K562 (cell line): Measurements from ENCODE around the gene FTL. TPM values are rescaled to one million over a fixed set of nuclear protein-coding genes. Genes with fewer than 3 reads are reported as not detected.

ENCODE experiments used
- ATAC-seq: fragments of 200-7000 bp; cut with Tn5 transposase; 3 replicates; pipeline ENCODE4 v1.9.1; 2020; ENCODE audit warnings: moderate library complexity
- BruUV-seq: library from RNA; stranded (reverse); fragments of 400-500 nt; replicated peaks from 2 replicates; lab custom pipeline; 2021; lab: Mats Ljungman, UMichigan
- CTCF ChIA-PET: fragments of 300-600 bp; formaldehyde crosslinking; extraction: SDS; loops from one replicate; lab custom pipeline; 2021; ENCODE audit warnings: low intra/inter-chr PET ratio; lab: Yijun Ruan, JAX
- POLR2A ChIA-PET: fragments of 300-600, 350-650 bp; sonication (Branson Sonifier 250); formaldehyde crosslinking; extraction: SDS; loops from one replicate; lab custom pipeline; 2021; ENCODE audit warnings: antibody characterized with exemption, inconsistent platforms; lab: Yijun Ruan, JAX
- DNase-seq, 4 experiments: peaks; one replicate each; pipeline versions ENCODE4 v3.0.0 to v3.0.0-alpha.2; 2011 to 2018; ENCODE audit warnings: low spot score in 3 of 4, mixed read lengths in 3 of 4; ENCODE audit errors: extremely low read depth in 1 of 4
- FAIRE-seq: peaks from 2 replicates; lab custom pipeline; 2011; peaks lifted over from hg19 to GRCh38; lab: Jason Lieb, UNC
- H2AFZ ChIP-seq: 2 replicates; pipeline ENCODE4 v1.6.0; 2011; ENCODE audit warnings: low read depth, low read length, control low read depth, inconsistent platforms
- H3K27ac ChIP-seq: fragments of 200-600 bp; 3 replicates; pipeline ENCODE4 v1.8.0; 2011; ENCODE audit warnings: low read depth, mild to moderate bottlenecking, control low read depth, inconsistent platforms, low read length, moderate library complexity, mixed read lengths; ENCODE audit errors: extremely low read depth
- H3K27me3 ChIP-seq, 2 experiments: fragments of 300-600 bp in 1 of 2; 2 replicates in 1 of 2; 3 replicates in 1 of 2; pipeline versions ENCODE4 v1.6.0 to v1.8.0; 2011; ENCODE audit warnings: inconsistent platforms in 2 of 2, low read length in 2 of 2, mild to moderate bottlenecking in 1 of 2, mixed read lengths in 1 of 2, moderate library complexity in 1 of 2; ENCODE audit not compliant: control insufficient read depth in 2 of 2, insufficient read depth in 2 of 2
- H3K36me3 ChIP-seq: fragments of 300-600 bp; 3 replicates; pipeline ENCODE4 v1.8.0; 2011; ENCODE audit warnings: mild to moderate bottlenecking, low read length, inconsistent platforms; ENCODE audit not compliant: control insufficient read depth, insufficient read depth
- H3K4me1 ChIP-seq, 2 experiments: fragments of 200-600 bp in 1 of 2; replicated peaks in 1 of 2; 2 replicates in 1 of 2; 3 replicates in 1 of 2; pipeline versions ENCODE4 v1.5.1 to v1.8.0; 2011; ENCODE audit warnings: inconsistent platforms in 2 of 2, low read length in 2 of 2, mild to moderate bottlenecking in 1 of 2, mixed read lengths in 1 of 2, moderate library complexity in 1 of 2; ENCODE audit not compliant: control insufficient read depth in 2 of 2, insufficient read depth in 2 of 2
- H3K4me2 ChIP-seq: 2 replicates; pipeline ENCODE4 v1.6.1; 2011; ENCODE audit warnings: low read length, control low read depth, inconsistent platforms, mixed read lengths; ENCODE audit not compliant: insufficient read depth
- H3K4me3 ChIP-seq: fragments of 200-600 bp; sonication (generic), shearing (Covaris generic); 2 replicates; pipeline ENCODE4 v1.5.1; 2016; ENCODE audit warnings: control low read depth, inconsistent platforms
- H3K79me2 ChIP-seq: fragments of 200-600 bp; 3 replicates; pipeline ENCODE4 v1.8.0; 2011; ENCODE audit warnings: low read length, inconsistent platforms; ENCODE audit not compliant: control insufficient read depth, insufficient read depth
- H3K9ac ChIP-seq, 2 experiments: 2 replicates each; pipeline versions ENCODE4 v1.6.0 to v1.6.1; 2011; ENCODE audit warnings: low read depth in 2 of 2, low read length in 2 of 2, control low read depth in 1 of 2, inconsistent platforms in 1 of 2, mild to moderate bottlenecking in 1 of 2, mixed read lengths in 1 of 2; ENCODE audit not compliant: insufficient read depth in 1 of 2
- H3K9me1 ChIP-seq: one replicate; pipeline ENCODE4 v1.6.0; 2011; ENCODE audit warnings: inconsistent platforms, mild to moderate bottlenecking, low read length, moderate library complexity; ENCODE audit not compliant: control insufficient read depth, insufficient read depth
- H3K9me3 ChIP-seq: replicated peaks from 2 replicates; pipeline ENCODE4 v1.5.1; 2011; ENCODE audit warnings: low read depth, low read length, inconsistent platforms; ENCODE audit not compliant: control insufficient read depth, insufficient read depth
- H4K20me1 ChIP-seq: replicated peaks from 2 replicates; pipeline ENCODE4 v1.6.1; 2011; ENCODE audit warnings: low read length, inconsistent platforms, mixed read lengths; ENCODE audit not compliant: control insufficient read depth, insufficient read depth
- C11orf30 ChIP-seq: fragments of 450-650 bp; IDR thresholded peaks from 2 replicates; pipeline ENCODE4 v1.6.1; 2016; ENCODE audit warnings: low read depth, mild to moderate bottlenecking
- CHD2 ChIP-seq: IDR thresholded peaks from 2 replicates; pipeline ENCODE4 v1.6.1; 2011; ENCODE audit warnings: low read depth, low read length
- COPS2 ChIP-seq: fragments of 450-650 bp; conservative IDR thresholded peaks from 2 replicates; pipeline ENCODE4 v1.6.1; 2016; ENCODE audit warnings: mild to moderate bottlenecking, moderate library complexity
- POLR2B ChIP-seq: fragments of 450-650 bp; IDR thresholded peaks from 2 replicates; pipeline ENCODE4 v1.6.1; 2018; ENCODE audit warnings: low read depth; ENCODE audit not compliant: partially characterized antibody
- PTTG1 ChIP-seq: fragments of 450-650 bp; IDR thresholded peaks from 2 replicates; pipeline ENCODE4 v1.6.1; 2016; ENCODE audit warnings: low read depth, mild to moderate bottlenecking, missing genetic modification characterization, missing compliant biosample characterization
- TCF3 ChIP-seq: sonication (generic); formaldehyde crosslinking; IDR thresholded peaks from 2 replicates; pipeline ENCODE4 v1.4.0; 2020; ENCODE audit warnings: mild to moderate bottlenecking, missing genetic modification reagents
- ZNF316 ChIP-seq: fragments of 450-650 bp; IDR thresholded peaks from 2 replicates; pipeline ENCODE4 v1.6.1; 2016
- ZNF778 ChIP-seq: fragments of 450-650 bp; formaldehyde crosslinking; IDR thresholded peaks from 2 replicates; pipeline ENCODE4 v1.4.0; 2020; ENCODE audit warnings: mild to moderate bottlenecking, moderate library complexity
- WGBS: fragments of 100-300 bp; shearing (Covaris generic); methylation state at CpG from one replicate; pipeline ENCODE4 v1.1.6; 2016; ENCODE audit warnings: low coverage, mixed read lengths; ENCODE audit not compliant: insufficient coverage; ENCODE audit errors: missing lambda C conversion rate; 5-methylcytosine and 5-hydroxymethylcytosine counted together
- in situ Hi-C: fragments of 300-500 bp; cut with MboI; formaldehyde crosslinking; loops from 4 replicates; pipeline ENCODE4 v1.15.0; 2018; ENCODE audit warnings: inconsistent platforms, mixed read lengths
- intact Hi-C: fragments of 100-400 bp; cut with micrococcal nuclease; formaldehyde crosslinking; loops from 2 replicates; pipeline ENCODE4 v1.14.2; 2022
- polyA plus RNA-seq, 8 experiments: library from polyadenylated mRNA; depleted of rRNA in 4 of 8; stranded (reverse) in 5 of 8; unstranded in 3 of 8; fragments of >200 nt; fragmentation: Nextera tagmentation in 2 of 8; fragmentation: Illumina TruSeq in 1 of 8; extraction: Ambion mirVana in 2 of 8; extraction: Trizol in 1 of 8; gene quantifications; 2 replicates each; pipeline versions ENCODE4 v1.2.1 to v1.2.3, GENCODE V29; 2011 to 2014; ENCODE audit warnings: inconsistent platforms in 1 of 8, missing spikeins in 1 of 8
- total RNA-seq, 7 experiments: library from RNA; depleted of rRNA in 6 of 7; stranded (reverse); fragments of >200 nt in 6 of 7; fragmentation: Illumina TruSeq in 2 of 7; extraction: Trizol in 2 of 7; gene quantifications; 2 replicates each; pipeline versions ENCODE4 v1.2.1 to v1.2.3, GENCODE V29; 2011 to 2021; ENCODE audit warnings: low replicate concordance in 1 of 7
- TF ChIP-seq, protein P1 (sequence below), 2 experiments: fragments of 450-650 bp in 1 of 2; IDR thresholded peaks; 2 replicates each; pipeline ENCODE4 v1.6.1; 2011 to 2017; ENCODE audit warnings: low read depth in 2 of 2, antibody characterized with exemption in 1 of 2, borderline replicate concordance in 1 of 2, low read length in 1 of 2, mild to moderate bottlenecking in 1 of 2, mixed read lengths in 1 of 2; ENCODE audit not compliant: control insufficient read depth in 1 of 2

Gene FTL
- total and polyA plus RNA-seq, 9 of the 15 experiments (the other 6 are each of a cell fraction or from before 2014, with no cell fraction given) = 1,231 to 27,415 (median 3,965) TPM

- peaks cover 21% of the 10 kb centered on the region for H4K20me1 ChIP-seq
- BruUV-seq = no TSS peak
- no peaks in the 10 kb centered on the region for H3K27me3 ChIP-seq
- 95% methylated on average over 10 of the region's 15 CpGs for WGBS
- in situ Hi-C loops (loop anchor here (10.0 kb wide), 1 partner anchor 94 kb away; the partner anchor contains the start of gene PPP1R15A), intact Hi-C loops (loop anchor here (5.0 kb wide), 1 partner anchor 37 kb away; the partner anchor contains the start of gene DHDH)
- ATAC-seq (no peak), DNase-seq (peak in 1 of 4 experiments; percentile 22), FAIRE-seq (no peak)
- H3K9me1 ChIP-seq = no peaks in the 10 kb centered on the region
- ChIA-PET POLR2A (interaction anchor here (0.6 to 14.5 kb wide), 15 partner anchors 9 to 520 kb away, joined by 3 to 439 read pairs (median 11); partner anchors contain the start of genes BAX, DHDH, GYS1 and NUCB1), CTCF (interaction anchor here (0.6 kb wide), 1 partner anchor 13 kb away, joined by 6 read pairs; no protein-coding TSS in a partner anchor)
- H3K27ac ChIP-seq = no peak overlapping the region
- H2AFZ ChIP-seq = no peak overlapping the region
- no peak overlapping the region for H3K4me2 ChIP-seq
- no peaks in the 10 kb centered on the region for H3K9me3 ChIP-seq
- peaks cover 65% of the 10 kb centered on the region for H3K36me3 ChIP-seq
- H3K4me1 ChIP-seq = peaks cover 32 to 44% of the 10 kb centered on the region in 2 experiments
- H3K9ac ChIP-seq = no peak overlapping the region
- no peak overlapping the region for H3K4me3 ChIP-seq
- TF ChIP-seq C11orf30 (peak; percentile 28; the same call in 1 of the 2 replicates), ZNF316 (peak; percentile 34; the same call in 1 of the 2 replicates), POLR2B (no peak), CHD2 (peak; percentile 16), COPS2 (no peak), TCF3 (CRISPR knock-in tag) (no peak), ZNF778 (CRISPR knock-in tag) (no peak), PTTG1 (tag) (no peak)
- TF ChIP-seq, protein P1, sequence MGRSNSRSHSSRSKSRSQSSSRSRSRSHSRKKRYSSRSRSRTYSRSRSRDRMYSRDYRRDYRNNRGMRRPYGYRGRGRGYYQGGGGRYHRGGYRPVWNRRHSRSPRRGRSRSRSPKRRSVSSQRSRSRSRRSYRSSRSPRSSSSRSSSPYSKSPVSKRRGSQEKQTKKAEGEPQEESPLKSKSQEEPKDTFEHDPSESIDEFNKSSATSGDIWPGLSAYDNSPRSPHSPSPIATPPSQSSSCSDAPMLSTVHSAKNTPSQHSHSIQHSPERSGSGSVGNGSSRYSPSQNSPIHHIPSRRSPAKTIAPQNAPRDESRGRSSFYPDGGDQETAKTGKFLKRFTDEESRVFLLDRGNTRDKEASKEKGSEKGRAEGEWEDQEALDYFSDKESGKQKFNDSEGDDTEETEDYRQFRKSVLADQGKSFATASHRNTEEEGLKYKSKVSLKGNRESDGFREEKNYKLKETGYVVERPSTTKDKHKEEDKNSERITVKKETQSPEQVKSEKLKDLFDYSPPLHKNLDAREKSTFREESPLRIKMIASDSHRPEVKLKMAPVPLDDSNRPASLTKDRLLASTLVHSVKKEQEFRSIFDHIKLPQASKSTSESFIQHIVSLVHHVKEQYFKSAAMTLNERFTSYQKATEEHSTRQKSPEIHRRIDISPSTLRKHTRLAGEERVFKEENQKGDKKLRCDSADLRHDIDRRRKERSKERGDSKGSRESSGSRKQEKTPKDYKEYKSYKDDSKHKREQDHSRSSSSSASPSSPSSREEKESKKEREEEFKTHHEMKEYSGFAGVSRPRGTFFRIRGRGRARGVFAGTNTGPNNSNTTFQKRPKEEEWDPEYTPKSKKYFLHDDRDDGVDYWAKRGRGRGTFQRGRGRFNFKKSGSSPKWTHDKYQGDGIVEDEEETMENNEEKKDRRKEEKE (IDR thresholded peaks at IDR 0.05; ENCODE audit: borderline replicate concordance in 1 of 2, control insufficient read depth in 1 of 2, low read depth in 2 of 2, low read length in 1 of 2) = 0 out of 4 replicates have a peak, but pooled peaks of 1 of the 2 experiments have one; percentile 9
- H3K79me2 ChIP-seq = peaks cover 37% of the 10 kb centered on the region
These were observed 3.7 kb downstream of the FTL start for GRCh38 chr19:48968813-48969218.
